HAP-1 (cell line): ENCODE measurements around the gene SERPINA9.
"Not testable (repeated sequence)": the region's sequence is repeated elsewhere in the genome, so short reads cannot be mapped to it uniquely, and the experiment has no call there.

Experiments used
- DNase-seq, 2 experiments: peaks; one replicate each; pipeline ENCODE4 v3.0.0-alpha.2; 2016 to 2020; ENCODE audit warnings: low spot score in 2 of 2
- H3K27me3 ChIP-seq: fragments of 250-450 bp; sonication (Bioruptor Pico); 2 replicates; pipeline ENCODE4 v1.5.1; 2020; ENCODE audit warnings: low read depth, mild to moderate bottlenecking, moderate library complexity
- H3K36me3 ChIP-seq: fragments of 250-450 bp; sonication (Bioruptor Pico); replicated peaks from 2 replicates; pipeline ENCODE4 v1.5.1; 2020; ENCODE audit warnings: mild to moderate bottlenecking
- H3K4me1 ChIP-seq: fragments of 250-450 bp; sonication (Bioruptor Pico); 2 replicates; pipeline ENCODE4 v1.5.1; 2020; ENCODE audit warnings: mild to moderate bottlenecking
- H3K4me3 ChIP-seq: fragments of 250-450 bp; sonication (Bioruptor Pico); 2 replicates; pipeline ENCODE4 v1.5.1; 2020; ENCODE audit warnings: mild to moderate bottlenecking, moderate library complexity
- H3K9me3 ChIP-seq: fragments of 250-450 bp; sonication (Bioruptor Pico); 2 replicates; pipeline ENCODE4 v1.5.1; 2020; ENCODE audit warnings: mild to moderate bottlenecking, moderate library complexity
- in situ Hi-C: fragments of 300-500 bp; cut with MboI; formaldehyde crosslinking; loops from 3 replicates; pipeline ENCODE4 v1.14.3; 2020; ENCODE audit warnings: low sequenced_read_pairs, inconsistent platforms, mixed read lengths

SERPINA9 gene

DNA sequence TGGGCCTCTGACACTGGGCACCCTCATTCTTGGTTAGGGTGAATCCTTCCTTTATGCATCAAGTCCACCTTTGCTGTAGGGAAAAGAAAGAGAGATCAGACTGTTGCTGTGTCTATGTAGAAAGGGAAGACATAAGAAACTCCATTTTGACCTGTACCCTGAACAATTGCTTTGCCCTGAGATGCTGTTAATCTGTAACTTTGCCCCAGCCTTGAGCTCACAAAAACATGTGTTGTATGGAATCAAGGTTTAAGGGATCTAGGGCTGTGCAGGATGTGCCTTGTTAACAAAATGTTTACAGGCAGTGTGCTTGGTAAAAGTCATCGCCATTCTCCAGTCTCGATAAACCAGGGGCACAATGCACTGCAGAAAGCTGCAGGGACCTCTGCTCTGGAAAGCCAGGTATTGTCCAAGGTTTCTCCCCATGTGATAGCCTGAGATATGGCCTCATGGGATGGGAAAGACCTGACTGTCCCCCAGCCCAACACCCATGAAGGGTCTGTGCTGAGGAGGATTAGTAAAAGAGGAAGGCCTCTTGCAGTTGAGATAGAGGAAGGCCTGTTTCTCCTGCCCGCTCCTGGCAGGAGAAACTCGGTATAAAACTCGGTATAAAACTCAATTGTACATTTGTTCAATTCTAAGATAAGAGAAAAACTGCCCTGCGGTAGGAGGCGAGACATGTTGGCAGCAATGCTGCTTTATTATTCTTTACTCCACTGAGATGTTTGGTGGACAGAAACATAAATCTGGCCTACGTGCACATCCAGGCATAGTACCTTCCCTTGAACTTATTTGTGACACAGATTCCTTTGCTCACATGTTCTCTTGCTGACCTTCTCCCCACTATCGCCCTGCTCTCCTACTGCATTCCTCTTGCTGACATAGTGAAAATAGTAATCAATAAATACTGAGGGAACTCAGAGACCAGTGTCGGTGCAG, 6.4 kb upstream of the SERPINA9 start:
- H3K4me3 ChIP-seq, DNase-seq, H3K9me3 ChIP-seq, H3K27me3 ChIP-seq, H3K36me3 ChIP-seq: not testable (repeated sequence)
- in situ Hi-C loops, result loop anchor here (10.0 kb wide), 1 partner anchor 48 kb away; no protein-coding TSS in a partner anchor
- peaks cover 12% of the 10 kb centered on the region for H3K4me1 ChIP-seq

DNA sequence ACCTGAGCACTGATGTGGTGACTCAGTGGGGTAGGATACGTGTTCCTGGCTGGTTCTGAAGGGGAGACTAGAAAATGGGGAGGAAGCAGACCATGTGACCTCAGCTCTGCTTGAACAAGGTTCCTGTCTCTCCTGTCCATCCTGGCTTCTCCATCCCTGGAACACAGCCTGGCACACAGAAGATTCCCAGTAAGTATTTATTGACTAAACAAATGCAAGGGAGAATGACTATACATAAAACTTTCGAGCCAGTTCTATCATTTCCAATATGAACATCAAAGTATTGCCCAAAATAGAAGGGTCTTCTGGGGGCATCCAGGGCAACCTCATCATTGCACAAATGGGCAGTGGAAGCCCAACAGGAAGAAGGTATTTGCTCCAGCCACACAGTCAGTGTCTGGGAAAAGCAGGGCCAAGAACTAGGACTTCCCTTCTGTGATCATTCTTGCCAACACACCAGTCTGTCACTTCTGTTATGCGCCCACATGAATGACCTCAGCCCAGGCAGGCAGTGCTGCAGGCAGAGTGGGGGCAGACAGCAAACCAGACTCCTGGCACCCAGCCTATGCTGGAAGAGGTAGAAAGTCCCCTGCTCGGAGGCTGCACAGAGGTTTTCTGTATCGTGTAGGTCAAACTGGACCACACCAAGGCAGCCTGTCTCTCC, 5.6 kb upstream of the SERPINA9 start:
- H3K27me3 ChIP-seq, result no peaks in the 10 kb centered on the region
- DNase-seq, result no peak
- H3K9me3 ChIP-seq, result no peaks in the 10 kb centered on the region
- H3K4me1 ChIP-seq, result peaks cover 8% of the 10 kb centered on the region
- no peak overlapping the region for H3K4me3 ChIP-seq
- no peaks in the 10 kb centered on the region for H3K36me3 ChIP-seq
- in situ Hi-C loops, result loop anchor here (10.0 kb wide), 1 partner anchor 47 kb away; no protein-coding TSS in a partner anchor

DNA sequence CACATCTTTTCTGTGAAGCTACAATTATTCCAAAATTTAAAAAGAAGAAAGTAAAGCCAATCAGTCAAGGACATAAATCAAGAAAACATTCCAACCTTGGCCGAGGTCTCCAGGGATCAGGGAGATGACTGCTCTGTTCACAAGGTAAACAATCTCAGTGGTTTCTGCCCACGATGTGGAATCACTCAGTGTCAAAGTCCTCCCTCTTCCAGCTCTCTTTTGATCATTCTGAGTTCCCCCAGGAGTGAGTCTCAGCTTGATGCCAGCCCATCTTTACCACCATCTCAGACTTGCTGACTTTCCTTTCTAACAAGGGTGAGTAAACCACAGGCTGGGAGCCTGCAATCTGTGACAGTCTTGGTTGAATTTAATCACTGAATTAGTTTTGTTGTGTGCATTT, 4.8 kb upstream of the SERPINA9 start:
- in situ Hi-C loops, result loop anchor here (10.0 kb wide), 1 partner anchor 46 kb away; no protein-coding TSS in a partner anchor
- no peak for DNase-seq
- no peaks in the 10 kb centered on the region for H3K27me3 ChIP-seq
- H3K4me3 ChIP-seq, result no peak overlapping the region
- no peaks in the 10 kb centered on the region for H3K36me3 ChIP-seq
- peaks cover under 1% of the 10 kb centered on the region for H3K4me1 ChIP-seq
- H3K9me3 ChIP-seq, result no peaks in the 10 kb centered on the region

DNA sequence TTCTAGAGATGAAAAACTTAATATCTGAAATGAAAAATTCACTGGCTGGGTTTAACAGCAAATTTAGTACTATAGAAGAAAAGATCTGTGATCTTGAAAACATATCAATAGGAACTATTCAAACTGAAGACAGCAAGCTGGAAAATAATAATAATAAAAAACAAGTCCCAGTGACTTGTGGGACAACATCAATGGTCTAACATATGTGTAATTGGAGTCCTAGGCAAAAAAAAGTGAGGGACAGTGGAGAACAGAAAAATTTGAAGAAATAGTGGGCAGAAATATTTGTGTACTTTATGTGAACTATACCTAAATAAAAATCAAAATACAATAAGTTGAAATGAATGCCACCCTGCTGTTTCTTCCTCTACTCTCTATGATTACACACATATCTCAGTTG, 2.4 kb upstream of the SERPINA9 start:
- in situ Hi-C loops, result no loop called here
- H3K9me3 ChIP-seq, result no peaks in the 10 kb centered on the region

DNA sequence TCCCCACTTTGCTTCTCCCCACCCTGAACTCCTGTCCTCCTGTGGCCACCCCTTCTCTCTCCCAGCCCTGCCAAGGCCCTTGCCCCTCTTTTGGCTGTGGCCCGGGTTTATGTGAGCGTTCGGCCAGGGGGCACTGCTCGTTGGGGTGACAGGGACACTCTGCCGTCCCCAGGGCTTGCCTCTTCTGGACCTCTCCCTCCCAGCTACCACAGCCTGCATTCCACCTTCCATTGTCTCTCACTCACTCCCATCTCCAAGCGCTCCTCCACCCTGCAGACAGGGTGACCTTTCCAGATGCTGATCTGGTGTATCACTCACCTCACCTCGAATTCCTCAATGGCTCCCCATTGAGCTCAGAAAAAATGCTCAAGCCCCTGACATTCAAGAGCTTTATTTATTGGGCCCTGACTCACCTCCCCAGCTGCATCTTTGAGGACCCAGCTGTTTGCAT, 1.4 kb downstream of the SERPINA9 start:
- Histone ChIP-seq H3K36me3 (no peaks in the 10 kb centered on the region), H3K9me3 (no peaks in the 10 kb centered on the region), H3K4me3 (no peak overlapping the region), H3K4me1 (no peaks in the 10 kb centered on the region), H3K27me3 (no peaks in the 10 kb centered on the region; the same call in 1 of the 2 replicates)
- in situ Hi-C loops, result no loop called here
- DNase-seq, result no peak

More for the DNA sequence above, 2.4 kb upstream of the SERPINA9 start:
- Histone ChIP-seq H3K4me1 (no peaks in the 10 kb centered on the region), H3K4me3 (no peak overlapping the region), H3K36me3 (no peaks in the 10 kb centered on the region), H3K27me3 (no peaks in the 10 kb centered on the region)
- no peak for DNase-seq

DNA sequence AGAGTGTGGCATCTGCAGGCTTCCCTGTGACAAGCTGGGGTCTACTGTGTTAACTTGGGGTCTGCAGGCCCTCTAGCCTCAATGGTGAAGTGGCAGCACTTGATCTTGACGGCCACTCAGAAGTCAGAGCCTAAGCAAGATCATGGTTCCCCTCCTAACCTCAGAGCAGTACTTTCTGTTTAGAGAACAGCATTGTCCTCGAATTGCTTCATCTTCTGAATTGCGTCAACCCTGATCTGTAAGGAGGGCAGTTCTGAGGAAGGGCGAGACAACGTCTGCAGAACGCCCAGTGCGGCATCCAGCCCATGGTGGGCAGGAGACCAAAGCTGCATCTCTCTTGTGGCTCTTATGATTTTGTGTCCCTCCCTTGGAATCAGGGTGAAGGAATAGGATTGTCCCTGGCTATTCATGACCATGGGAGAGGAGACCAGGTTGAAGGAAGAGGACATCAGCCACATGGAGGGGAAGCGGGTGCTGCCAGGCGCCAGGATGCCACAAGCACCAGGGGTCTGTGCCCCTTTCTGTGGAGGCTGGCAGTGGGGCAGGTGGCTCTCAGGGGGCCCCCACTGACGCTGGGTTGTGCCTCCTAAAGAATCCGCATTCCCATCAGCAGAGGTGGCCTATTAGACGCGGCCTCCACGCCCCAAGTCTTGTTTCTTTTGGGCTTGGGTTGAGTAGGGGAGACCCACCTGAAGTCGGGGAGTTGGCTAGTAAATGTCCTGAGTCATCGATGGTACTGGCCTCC, 2.2 kb downstream of the SERPINA9 start:
- Histone ChIP-seq H3K4me1 (no peaks in the 10 kb centered on the region), H3K9me3 (no peaks in the 10 kb centered on the region), H3K27me3 (no peaks in the 10 kb centered on the region; the same call in 1 of the 2 replicates), H3K4me3 (no peak overlapping the region), H3K36me3 (no peaks in the 10 kb centered on the region)
- no peak for DNase-seq
- in situ Hi-C loops, result no loop called here

DNA sequence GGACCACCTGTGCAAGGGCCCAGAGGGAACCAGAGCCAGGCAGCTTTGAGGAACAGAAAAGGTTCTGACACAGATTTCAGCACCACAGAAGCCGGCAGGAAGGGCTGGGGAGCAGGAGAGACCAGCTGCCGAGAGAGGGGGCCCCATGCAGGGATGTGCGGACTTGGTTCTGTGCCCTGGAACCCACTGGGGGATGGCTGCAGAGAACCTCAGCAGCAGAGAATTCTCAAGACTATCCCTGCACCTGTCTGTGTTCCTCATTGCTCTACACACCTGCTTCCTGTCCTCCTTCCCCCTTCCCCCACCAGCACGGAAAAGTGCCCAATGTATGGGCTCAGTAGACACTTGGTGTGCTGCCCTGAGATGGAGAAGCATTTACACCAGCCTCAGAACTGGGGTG, 3.2 kb downstream of the SERPINA9 start:
- Histone ChIP-seq H3K9me3 (no peaks in the 10 kb centered on the region), H3K36me3 (no peaks in the 10 kb centered on the region), H3K4me3 (no peak overlapping the region), H3K27me3 (no peaks in the 10 kb centered on the region; the same call in 1 of the 2 replicates), H3K4me1 (no peaks in the 10 kb centered on the region)
- no peak for DNase-seq
- in situ Hi-C loops, result no loop called here

DNA sequence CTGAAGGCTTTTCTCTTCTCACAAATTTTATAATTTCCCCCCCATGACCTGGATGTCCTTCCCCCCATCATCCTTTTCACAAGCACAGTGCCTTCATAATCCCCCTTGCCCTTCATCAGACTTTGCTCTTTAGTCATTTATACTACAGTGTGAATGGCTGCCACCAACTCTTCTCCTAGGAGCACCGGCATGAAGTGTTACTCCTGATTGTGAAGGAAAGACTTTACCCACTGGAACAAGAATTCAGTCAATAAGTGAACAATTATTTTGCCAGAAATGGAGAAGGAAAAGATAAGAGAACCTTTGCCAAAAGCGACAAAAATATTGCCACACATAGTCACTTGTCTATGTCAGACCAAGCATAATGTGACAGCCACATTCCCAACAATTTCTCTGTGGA, 5.0 kb downstream of the SERPINA9 start:
- Histone ChIP-seq H3K4me1 (no peaks in the 10 kb centered on the region; the same call in 1 of the 2 replicates), H3K27me3 (no peaks in the 10 kb centered on the region; the same call in 1 of the 2 replicates), H3K9me3 (no peaks in the 10 kb centered on the region), H3K4me3 (no peak overlapping the region), H3K36me3 (no peaks in the 10 kb centered on the region)
- in situ Hi-C loops, result no loop called here
- DNase-seq, result no peak

DNA sequence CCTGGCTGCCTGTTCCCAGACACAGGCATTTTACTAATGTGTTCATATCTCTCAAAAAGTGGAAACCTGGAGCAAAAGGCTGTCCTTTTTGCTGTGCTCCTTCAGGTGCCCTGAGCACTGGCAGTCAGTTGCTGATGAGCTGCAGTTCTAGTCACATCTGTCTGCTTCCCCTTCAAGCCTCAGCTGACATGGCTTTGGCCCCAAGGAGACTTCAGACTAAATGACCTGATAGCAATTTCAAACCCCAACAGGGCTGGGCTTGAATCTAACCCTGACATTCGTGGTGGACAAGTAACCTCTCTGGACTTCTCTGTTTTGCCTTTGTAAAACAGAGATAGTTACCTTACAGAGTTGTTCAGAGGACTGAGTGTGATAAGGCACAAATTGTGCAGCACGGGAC, 5.7 kb downstream of the SERPINA9 start:
- Histone ChIP-seq H3K36me3 (no peaks in the 10 kb centered on the region), H3K4me3 (no peak overlapping the region), H3K4me1 (no peaks in the 10 kb centered on the region; the same call in 1 of the 2 replicates), H3K9me3 (no peaks in the 10 kb centered on the region), H3K27me3 (no peaks in the 10 kb centered on the region; the same call in 1 of the 2 replicates)
- in situ Hi-C loops, result no loop called here
- DNase-seq, result no peak

DNA sequence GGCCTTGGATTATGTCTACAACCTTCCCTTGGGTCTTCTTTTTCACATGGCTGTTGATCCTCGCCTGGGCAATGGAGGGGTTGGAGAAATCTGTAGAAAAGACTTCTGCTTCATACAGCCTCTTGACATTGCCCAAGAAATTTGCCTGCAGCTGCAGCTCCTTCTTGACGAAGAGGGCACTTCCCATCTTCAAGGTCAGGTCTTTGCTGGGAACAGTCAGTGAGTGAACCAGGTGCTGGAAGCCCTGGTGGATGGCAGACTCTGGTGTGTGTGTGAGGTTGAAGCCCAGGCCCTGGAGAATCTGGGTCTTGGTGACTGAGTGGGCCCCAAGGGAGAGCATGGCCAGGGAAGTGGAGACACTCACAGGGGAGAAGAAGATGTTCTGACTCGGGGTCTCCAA, 6.7 kb downstream of the SERPINA9 start:
- no peaks in the 10 kb centered on the region; the same call in 1 of the 2 replicates for H3K4me1 ChIP-seq
- in situ Hi-C loops, result no loop called here
- H3K27me3 ChIP-seq, result no peaks in the 10 kb centered on the region; the same call in 1 of the 2 replicates
- H3K9me3 ChIP-seq, result no peaks in the 10 kb centered on the region
- no peak for DNase-seq
- H3K36me3 ChIP-seq, result no peaks in the 10 kb centered on the region
- H3K4me3 ChIP-seq, result no peak overlapping the region

DNA sequence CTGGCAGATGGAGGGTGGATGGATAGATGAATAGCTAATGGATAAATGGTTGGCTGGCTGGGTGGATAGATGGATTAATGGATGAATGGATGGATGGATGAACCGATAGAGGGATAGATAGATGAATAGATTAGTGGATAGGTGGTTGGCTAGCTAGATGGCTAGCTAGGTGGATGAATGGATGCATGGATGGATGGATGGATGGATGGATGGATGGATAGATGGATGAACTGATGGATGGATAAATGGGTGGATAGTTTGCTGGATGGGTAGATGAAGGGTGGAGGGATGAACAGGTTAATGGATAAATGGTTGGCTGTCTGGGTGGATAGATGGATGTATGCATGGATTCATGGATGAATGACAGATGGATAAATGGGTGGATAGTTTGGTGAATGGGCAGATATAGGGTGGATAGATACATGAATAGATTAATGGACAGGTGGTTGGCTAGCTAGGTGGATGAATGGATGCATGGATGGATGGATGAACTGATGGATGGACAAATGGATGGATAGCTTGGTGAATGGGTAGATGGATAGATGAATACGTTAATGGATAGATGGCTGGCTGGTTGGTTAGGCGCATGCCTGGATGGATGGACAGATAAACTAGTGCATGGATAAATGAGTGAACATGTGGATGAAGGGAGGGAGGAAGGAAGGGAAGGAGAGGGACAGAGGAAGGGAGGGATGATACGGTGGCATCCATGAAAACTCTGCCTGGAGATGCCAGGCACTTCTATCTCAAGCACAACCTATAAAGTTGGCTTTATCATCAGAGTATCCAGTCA, 8.1 kb downstream of the SERPINA9 start:
- H3K4me3 ChIP-seq, result no peak overlapping the region
- no peaks in the 10 kb centered on the region for H3K36me3 ChIP-seq
- no peaks in the 10 kb centered on the region; the same call in 1 of the 2 replicates for H3K27me3 ChIP-seq
- in situ Hi-C loops, result no loop called here
- no peaks in the 10 kb centered on the region for H3K9me3 ChIP-seq
- H3K4me1 ChIP-seq, result no peaks in the 10 kb centered on the region; the same call in 1 of the 2 replicates
- no peak for DNase-seq

DNA sequence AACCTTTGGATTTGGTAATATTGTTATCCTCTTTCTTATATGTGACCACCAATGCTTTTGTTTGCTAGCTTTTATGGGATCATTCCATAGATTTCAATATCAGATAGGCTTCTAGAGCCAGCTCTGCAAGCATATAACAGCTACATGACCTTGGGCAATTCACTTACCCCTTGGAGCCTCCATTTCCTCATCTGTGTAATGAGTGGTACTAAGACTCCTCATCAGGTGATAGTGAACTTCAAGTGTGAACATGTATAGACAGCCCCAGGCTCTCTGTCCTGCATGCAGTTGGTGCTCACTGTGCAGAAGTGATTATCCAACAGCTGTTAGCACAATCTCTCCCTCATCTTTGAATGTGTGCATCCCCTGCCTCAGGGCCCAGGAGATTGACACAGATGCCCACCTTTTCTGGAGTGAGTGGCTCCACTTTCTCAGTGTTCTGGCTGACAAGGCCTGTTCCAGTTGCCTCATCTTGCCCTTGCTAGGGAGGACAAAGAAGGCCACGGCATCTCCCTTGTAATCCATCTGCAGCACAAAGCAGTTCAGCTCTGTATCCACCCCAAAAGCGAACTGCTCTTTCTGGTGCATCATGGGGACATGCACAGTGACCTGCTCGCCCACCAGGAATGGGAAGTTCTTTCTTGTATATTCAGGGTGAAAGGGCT, 9.2 kb downstream of the SERPINA9 start:
- no peaks in the 10 kb centered on the region; the same call in 1 of the 2 replicates for H3K4me1 ChIP-seq
- H3K36me3 ChIP-seq, result no peaks in the 10 kb centered on the region
- H3K27me3 ChIP-seq, result no peaks in the 10 kb centered on the region
- DNase-seq, result no peak
- H3K9me3 ChIP-seq, result no peaks in the 10 kb centered on the region
- H3K4me3 ChIP-seq, result no peak overlapping the region
- in situ Hi-C loops, result no loop called here
